ENCODE measurements around the gene ATP6V0D1.
"Not testable (repeated sequence)": the region's sequence is repeated elsewhere in the genome, so short reads cannot be mapped to it uniquely, and the experiment has no call there.

Gene ATP6V0D1

DNA sequence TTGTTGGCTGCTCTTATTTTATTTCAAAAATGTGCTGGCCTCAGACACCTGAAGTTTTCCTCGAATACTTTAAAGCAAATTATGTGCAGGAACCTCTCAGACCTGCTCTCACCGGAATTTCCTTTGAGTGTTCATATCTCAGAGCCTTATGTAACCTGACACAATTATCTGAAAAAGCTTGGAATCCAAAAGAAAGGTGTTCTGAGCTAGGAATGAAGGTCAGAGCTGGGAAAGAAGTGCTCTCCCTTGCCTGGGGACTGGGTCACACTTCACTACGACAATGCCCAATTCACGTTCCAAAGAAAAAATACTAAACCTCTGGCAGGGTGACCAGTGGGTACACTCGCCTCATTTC, 56.7 kb downstream of the ATP6V0D1 start:
- DNase-seq, result no peak

DNA sequence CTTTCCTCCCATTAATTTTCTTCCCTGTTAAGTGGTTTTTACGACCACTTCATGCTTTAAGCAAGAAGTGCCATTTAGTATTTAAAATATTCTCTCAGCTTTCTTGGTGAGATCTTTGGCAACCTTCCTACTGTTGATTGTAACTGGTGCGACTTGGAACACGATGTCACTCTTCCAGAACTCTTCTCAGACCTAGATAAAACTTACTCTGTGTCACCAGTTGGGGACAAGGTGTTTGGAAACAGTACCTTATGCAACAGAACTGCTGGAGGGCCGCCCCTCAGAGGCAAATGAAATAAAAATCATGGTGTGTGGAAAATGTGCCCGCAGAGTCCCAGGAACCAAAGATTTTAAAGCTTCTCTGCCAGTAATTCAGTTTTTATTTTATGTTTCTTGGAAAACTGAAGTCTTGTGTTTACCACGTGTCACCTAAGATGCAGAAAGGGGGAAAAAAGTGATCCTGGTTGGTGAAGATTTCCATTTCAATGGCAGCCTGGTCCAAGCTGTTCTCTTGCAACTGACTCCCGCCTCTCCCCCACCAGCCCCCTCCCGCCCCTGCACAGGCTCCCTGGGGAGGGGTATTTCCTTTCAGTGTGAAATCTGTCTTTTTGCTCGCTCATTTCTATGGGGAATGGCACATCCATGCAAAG, 57.2 kb downstream of the ATP6V0D1 start:
- no peak for DNase-seq

DNA sequence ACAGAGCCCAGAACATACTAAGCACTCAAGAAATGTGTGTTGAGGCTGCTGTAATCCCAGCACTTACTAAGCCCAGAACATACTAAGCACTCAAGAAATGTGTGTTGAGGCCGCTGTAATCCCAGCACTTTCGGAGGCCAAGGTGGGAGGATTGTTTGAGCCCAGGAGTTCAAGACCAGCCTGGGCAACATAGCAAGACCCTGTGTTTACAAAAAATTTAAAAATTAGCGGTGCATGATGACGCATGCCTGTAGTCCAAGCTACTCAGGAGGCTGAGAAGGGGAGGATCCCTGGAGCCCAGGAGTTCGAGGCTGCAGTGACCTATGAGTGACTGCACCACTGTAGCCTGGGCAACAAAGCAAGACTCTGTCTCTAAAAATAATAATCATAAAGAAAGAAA, 57.9 kb downstream of the ATP6V0D1 start:
- no peak for DNase-seq

DNA sequence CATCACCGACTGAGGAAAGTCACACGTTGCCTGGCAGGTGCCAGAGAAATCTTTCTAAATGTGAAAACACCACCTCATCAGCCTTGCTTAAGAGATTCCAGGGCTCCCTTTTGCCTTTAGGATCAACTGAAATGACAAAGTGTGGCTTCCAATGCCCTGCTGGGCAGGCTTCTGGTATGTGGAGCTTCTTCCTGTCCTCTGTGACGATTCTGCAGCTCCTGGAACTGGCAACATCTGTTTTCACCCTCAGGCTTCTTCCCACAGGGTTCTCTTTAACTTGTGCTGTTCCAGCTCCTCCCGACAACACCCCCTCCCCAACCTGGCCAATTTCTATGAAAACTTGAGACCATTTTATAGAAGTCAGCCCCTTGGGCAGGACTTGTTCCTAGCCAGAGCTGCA, 59.9 kb downstream of the ATP6V0D1 start:
- no peak for DNase-seq

DNA sequence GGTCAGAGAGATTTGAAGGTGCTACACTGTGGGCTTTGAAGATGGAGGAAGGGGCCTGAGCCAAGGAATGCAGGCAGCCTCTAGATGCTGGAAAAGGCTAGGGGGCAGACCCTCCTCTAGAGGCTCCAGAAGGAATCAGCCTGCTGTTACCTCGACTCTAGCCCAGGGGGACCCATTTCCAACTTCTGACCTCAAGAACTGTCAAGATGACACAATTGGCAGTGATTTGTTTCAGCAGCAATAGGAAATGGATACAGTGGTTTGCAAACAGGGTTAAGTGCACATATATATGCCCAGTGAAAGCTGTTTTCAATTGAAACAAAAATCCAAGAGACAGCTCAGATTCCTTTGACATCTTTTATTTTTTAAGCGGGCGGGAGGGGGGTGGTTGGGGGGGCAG, 61.0 kb downstream of the ATP6V0D1 start:
- no peak for DNase-seq

DNA sequence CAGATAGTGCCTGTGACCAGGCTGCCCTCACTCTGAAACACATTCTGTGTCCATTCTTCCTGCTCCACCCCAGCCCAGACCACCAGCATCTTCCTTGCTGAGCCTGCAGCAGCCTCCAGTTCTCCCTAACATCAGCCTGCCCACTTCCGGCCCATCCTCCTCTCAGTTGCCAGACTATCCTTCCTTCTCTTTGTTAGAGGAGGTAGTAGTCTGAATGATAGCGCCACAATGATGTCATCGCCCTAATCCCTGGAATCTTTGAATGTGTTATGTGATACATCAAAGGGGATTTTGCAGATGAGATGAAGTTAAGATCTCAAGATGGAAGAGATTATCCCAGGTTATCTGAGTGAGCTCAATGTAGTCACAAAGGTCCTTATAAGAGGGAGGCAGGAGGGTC, 61.5 kb downstream of the ATP6V0D1 start:
- DNase-seq, result no peak

DNA sequence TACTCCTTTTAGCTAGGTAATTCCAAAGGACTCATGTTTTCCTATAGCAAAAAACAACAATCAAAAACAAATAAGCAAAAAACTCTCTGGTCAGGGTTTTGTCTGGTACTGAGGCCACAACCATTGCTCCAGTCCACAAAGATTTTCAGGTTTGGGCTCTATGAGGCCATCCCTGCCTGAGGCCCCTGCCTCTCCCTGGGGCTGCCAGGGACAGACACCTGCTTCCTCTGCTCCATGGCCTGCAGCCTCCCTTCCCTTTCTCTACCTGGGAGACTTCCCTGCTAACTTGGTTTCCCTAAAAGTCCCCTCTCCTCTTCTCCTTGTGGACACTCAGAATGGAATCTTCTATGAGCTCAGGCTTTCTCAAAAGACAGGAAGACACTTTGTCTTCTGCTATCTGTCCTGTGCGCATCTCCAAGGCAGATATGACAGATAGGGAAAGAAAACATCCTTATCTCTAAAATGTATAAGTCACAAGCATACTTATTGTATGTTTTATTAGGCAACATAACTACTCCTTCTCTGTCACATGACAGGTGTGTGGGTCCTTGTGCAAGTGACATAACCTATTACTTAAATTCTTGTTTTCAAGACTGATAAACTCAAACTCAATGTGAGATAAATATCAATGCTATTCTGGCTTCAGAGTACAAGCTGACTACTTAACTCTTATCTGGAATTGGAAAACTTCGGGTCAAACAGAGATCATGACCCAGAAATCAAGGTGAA, 63.5 kb downstream of the ATP6V0D1 start:
- no peak for DNase-seq

DNA sequence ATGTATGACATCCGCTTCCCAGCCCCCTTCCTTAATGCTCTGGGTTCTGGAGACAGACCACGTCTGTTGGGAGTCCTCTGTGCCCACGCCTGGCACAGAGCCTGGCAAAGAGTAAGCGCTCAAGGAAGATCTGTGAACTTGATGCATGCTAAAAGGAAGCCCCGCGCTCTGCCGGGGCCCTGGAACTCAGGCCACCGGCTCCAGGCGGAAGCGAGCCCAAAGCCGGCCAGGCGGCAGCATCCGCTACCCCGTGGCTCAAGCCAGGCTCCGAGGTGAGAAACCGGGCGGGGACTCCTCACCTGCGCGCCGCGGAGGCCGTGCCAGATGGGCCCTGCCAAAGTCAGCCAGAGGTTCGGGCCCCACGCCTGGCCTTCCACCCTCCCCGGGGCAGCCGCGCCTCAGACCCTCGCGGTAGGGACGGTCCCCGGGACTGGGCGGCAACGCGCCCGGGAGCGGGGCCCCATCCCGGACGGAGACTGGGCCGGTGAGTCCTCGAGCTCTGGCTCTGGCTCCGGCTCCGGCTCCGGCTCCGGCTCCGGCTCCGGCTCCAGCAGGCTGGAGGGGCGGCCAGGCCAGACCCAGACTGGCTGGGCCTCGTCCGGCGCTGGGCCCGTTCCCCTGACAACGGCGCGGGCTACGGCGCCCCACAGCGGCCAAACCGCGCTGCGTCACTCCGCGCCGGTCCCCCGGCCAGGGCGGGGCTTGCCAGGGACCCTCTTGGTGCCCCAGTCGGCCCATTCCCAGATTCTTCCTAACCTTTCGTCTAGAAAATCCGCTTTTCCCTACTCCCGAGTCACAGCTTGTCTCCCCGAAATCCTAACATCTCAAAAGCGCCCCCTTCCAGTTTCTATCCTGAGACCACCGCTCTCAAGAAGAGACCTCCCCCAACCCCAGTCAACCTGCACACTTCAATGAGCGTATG, 64.8 kb downstream of the ATP6V0D1 start, which contains the start of gene ZDHHC1:
Gene ZDHHC1 (minus strand): TSS at position 606 of the 922 bp plus-strand sequence. CDS start 8,702 bp downstream, outside the sequence.
- peak; percentile 49 for DNase-seq

DNA sequence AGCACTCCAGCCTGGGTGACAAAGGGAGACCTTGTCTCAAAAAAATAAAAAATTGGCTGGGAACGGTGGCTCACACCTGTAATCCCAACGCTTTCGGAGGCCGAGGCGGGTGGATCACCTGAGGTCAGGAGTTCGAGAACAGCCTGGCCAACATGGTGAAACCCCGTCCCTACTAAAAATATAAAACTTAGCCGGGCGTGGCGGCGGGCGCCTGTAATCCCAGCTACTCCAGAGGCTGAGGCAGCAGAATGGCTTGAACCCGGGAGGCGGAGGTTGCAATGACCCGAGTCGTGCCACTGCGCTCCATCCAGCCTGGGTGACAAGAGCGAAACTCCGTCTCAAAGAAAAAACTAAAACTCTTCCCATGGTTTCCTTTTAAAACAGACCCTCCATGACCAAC, 65.5 kb downstream of the ATP6V0D1 start:
- DNase-seq, result not testable (repeated sequence)

DNA sequence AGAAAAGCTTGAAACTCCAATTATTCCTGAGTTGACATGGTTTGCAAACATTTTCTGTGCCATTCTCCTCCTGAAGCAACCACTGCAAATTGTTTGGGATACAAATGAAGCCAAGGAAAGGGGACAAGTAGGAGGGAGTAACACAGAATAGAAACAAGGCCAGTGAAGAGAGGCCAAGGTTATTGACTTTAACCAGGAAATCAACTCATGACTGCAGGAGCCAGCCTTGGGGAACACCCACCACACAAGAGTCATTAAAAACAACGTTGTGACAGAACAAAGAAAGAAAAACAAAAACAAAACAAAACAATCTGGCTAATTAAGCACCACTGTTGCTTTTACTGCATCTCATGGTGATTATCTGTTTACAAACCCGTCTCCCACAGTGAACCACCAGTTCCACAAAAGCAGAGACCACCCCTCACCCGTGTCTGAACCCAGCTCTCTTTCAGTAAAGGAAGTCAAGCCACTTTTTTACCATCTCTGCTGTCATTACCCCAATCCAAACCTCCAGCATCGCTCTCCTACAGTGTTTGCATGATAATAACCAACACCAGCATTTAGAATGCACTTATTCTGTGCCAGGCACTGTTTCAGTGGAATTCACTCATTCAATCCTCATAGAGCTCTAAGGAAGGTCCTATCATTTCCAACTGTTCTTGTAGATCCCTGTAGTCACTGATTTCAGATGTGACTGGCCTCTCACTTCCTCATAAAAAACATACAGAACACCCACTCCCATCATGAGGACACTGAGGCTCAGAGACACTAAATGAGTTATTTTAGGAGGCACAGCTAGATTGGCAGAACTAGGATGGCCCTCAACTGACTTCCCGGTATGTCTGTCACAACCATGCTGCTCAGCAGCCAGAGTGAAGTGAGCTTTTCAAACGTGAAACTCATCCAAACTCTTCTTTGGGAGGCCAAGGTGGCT, 66.7 kb downstream of the ATP6V0D1 start:
- DNase-seq, result no peak

DNA sequence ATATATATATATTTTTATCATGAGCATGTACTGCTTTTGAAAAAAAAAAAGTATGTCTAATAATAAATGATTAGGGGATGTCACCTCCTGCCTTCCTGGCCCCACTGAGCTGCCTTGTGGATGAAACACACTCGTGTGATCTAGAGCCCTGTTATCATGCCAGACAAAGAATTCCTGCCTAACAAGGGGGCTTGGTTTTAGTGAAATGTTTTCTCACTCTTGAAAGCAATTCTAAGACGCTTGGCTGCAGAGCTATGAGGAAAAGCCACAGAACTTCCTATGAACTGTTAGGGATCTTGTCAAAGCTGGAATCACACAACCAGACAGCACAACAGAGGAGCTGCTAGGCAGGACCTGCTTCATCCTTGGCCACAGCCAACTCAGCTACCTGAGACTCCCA, 68.7 kb downstream of the ATP6V0D1 start:
- DNase-seq, result no peak

DNA sequence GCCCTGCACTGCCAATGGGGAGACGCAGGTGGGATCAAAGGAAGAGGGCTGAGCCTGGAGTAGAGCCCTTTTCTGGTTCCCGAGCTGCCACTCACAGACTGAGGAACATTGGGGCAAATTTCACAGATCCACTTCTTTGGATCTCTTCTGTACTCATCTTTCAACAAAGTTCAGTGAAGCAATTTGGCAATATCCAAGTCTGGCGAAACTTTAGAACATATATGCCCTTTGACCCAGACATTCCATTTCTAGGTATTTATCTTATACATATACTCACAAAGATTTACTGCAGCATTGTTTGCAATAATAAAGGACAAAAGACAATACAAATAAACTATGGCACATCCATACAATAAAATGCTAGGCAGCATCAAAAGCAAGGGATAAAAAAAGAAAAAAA, 69.6 kb downstream of the ATP6V0D1 start:
- no peak for DNase-seq

DNA sequence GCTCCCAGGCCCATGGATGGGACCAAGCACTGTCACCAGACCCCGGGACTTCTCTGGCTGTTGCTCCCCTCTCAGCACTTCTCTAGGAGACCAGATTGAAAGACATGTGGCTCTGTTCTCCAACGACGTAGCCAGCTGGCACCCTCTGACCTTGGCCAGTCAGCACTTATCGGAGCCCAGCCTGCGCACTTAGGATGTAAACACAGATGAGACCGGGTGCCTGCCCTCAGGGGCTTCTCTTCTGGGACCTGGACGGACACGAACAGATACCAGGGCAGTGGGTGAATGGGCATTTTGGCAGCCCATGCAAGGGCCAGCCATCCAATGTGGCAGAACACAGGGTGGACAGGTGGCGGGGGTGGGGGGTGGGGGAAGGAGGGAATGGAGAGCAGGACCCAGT, 71.3 kb downstream of the ATP6V0D1 start:
- DNase-seq, result no peak

DNA sequence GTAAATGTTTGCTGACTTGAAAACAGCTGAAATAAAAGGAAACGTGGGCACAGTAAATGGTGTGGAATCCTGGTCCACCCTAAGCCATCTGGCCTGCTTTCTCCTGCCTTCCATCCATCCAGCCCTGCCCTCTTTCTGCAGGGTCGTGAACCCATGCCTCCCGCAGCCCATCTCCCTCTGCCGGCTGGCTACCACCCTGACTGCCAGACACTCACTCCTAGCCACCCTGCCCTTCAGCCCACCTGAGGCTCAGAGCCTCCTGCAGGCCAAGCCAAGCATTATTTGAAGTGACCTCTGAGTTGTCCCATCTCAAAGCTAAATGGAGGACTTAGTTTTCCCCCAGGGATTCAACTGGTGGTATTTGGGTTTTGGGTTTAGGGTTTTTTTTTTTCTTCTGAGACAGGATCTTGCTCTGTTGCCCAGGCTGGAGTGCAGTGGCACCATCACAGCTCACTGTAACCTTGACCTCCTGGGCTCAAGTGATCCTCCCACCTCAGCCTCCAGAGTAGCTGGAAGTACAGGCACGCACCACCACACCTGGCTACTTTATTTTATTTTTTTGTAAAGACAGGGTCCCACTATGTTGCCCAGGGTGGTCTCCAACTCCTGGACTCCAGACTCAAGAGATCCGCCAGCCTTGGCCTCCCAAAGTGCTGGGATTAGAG, 73.0 kb downstream of the ATP6V0D1 start:
- DNase-seq, result no peak

DNA sequence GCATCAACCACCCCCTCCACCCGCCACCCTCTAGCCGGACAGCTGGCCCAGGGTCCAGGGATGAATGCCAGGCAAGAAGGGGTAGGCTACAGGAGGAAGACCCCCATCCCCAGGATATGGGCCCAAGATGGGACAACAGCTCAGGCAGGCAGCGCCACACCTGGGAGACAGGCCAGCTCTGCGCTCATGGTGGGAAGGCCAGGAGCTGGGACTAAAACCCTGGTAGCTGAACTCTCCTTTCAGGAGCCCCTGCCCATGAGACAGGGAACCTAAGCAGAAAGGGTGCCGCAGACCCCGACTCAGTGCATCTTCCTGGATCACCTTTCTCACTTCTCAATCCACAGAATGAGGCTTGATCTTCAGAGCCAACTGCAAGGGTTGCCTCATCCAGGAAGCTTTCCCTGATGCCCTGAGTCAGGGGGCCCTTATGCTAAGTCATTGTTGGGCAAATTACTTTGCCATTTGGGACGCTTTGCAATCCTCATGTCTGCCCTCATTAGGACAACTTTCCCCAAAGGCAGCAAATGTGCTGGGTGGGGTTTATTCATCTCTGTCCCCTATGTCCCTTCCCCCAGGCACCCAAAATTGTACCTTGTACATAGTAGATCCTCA, 73.7 kb downstream of the ATP6V0D1 start:
- no peak for DNase-seq

DNA sequence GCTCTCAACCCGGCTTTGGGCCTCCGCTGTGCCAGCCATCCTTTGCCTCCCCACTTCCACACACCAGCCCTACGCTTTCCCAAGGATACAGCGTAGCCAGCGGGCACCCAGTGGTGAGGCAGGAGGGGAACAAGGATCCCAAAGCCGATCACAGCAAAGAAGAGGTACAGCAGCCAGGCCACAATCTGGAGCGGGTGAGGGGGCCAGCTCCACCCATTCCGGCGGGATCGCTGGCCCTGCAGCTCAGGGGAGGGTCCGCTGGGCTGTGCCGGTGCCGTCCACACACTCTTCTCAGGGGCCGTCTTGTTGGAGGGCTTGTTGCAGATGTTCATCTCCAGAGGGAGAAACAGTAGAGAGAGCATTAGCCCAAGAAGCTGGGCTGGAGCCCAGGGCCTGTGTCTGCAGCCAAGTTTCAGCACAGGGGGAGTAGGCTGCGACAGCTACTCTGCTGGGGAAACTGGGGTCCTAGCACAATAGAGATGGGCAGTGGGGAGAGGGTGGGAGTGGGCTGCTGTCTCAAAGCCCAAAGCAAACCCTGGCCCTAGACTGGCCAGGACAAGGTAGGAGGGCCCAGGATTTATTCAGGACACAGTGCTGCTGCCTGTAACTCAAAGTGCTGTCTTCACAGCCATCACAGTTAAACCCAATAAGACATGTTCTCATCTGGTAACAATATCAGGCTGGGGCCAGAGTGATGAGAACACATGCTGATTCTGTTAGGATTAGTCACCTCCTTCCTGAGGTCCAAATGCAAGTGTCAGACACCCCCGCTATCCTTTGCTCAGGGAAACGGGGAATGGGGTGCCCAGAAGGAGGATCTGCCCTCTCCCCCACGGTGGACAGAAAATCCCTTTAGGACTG, 74.6 kb downstream of the ATP6V0D1 start:
- DNase-seq, result no peak

DNA sequence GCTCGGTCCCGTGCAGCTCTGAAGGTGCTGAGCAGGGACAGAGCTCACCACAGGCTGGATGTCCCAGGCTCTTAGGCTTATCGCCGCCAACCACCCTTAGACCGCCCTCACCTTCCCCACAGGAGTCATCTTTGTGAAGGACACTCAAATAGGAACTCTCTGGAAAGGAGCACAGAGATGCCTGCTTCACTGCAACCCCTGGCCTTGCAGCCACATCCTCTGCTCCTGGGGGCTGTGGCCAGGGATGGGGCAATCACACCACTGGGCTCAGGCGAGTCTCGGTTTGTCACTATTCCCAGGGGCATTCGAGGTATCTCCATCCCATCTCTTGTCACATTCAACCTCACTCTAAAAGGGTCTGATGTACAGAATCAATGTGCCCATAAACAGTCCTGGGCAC, 75.6 kb downstream of the ATP6V0D1 start:
- DNase-seq, result no peak

DNA sequence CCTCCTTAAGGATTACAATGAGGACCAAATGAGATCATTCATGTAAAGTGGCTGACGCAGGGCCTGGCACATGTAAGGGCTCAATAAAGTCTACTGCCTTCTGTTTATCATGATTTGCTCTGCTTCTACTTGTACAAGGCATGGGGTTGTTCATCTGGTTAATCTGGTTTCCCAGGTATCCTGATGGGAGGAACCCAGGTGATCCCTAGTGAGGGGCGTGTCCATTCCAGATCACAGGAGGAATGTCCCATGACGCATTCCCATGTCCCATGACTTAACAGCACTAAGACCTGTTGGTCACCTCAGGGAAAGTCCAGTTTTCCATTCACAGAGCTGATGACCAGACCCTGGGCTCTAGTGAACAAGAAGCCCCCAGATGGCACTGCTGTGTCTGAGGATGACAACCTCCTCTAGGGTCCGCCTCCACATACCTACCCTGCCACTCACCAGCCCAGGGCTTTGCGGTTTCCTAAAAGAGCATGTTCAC, 76.2 kb downstream of the ATP6V0D1 start:
- no peak for DNase-seq

DNA sequence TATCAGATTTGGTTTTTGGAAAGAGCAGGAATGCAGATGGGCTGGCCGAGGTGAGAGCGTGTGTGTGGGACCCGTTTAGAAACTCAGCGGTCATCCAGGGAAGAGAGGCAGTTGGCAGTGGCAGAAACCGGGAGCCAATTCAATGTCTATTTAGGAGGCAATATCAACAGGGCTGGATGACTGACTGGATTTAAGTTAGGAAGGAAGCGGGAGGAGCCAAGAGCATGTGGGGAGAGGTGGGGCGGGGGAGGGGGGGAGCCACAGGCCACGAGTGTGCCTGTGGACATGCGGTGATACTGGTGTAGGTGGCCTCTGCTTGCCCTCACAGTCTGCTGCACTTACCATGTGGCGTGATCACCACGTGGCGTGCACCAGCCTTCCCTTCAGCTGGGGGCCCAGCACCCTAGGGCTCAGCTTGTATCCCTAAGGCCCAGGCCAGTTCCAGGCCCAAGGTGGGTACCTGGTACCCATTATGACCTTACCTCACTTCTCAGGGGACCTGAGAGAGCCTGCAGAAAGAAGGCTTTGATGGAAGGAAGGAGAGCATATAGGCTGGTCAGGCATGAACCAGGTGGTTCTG, 76.9 kb downstream of the ATP6V0D1 start:
- DNase-seq, result no peak

DNA sequence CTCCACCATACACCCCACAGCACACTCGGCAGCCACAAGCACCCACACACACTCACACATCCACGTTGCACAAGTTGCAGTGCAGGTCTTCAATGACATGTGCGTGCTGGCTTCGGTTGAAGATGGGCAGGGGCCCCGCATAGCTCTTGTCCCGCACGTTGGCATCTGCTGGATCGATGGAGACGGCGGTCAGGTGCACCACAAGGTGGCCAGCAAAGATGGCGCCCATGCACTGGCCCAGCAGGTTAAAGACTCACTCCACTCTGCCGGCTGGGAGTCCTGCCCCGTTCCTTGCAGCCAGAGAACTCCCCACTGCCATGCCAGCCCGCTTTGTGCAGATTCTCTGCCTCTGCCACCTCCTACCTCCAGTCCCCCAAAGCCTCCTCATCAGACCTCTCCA, 80.1 kb downstream of the ATP6V0D1 start:
- DNase-seq, result no peak

Data from NCI-H1105 treated with DMSO at 0.1 percent for 48 hours (cell line).